ENCODE results near the gene FCER1G. TPM values are rescaled to one million over a fixed set of nuclear protein-coding genes. Genes with fewer than 3 reads are reported as not detected.

FCER1G gene
- polyA plus RNA-seq, 3 donors = 2,686 to 4,191 (median 2,715) TPM

DNA sequence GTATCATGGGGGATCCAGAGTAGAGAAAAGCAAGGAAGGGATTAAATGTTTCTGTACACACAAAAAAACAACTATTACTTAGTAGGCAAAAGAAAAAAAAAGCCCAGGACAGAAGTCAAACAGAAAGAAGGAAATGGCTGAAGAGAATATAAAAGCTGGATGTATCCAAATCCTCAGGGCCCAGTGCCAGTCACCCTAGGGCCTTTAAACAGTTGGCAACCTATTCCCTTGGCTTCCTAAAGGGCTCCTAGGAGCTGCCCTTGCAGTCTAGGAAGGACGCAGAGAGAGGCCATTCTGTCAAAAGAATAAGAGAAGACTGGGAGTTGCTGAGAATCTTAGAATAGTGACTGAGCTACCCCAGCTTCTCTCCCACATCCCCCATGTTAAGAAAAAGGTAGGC, 42.7 kb upstream of the FCER1G start:
- H3K36me3 Mint-ChIP-seq = peaks cover 65 to 80% of the 10 kb centered on the region in 2 donors
- H3K79me2 ChIP-seq (ENCODE audit: insufficient read depth, low read length) = peaks cover 19% of the 10 kb centered on the region
- no peak overlapping the region for H3K4me2 ChIP-seq (replicated peaks; ENCODE audit: extremely low read depth, low read length, poor library complexity, severe bottlenecking)
- no peaks in the 10 kb centered on the region for H3K9me3 ChIP-seq (replicated peaks in 1 of 2; ENCODE audit: control insufficient read depth in 1 of 2, insufficient read depth in 1 of 2, low read length in 2 of 2)
- H3K27me3 Mint-ChIP-seq (ENCODE audit: low read depth in 3 of 3) = no peaks in the 10 kb centered on the region
- peaks cover 55 to 72% of the 10 kb centered on the region in 2 donors for H3K36me3 ChIP-seq (replicated peaks in 1 of 2; ENCODE audit: control insufficient read depth in 1 of 2, insufficient read depth in 2 of 2, low read length in 2 of 2)
- H3K27ac Mint-ChIP-seq = peak overlapping the region in 1 of 7 donors; percentile 17
- no peak overlapping the region for H2AFZ ChIP-seq (ENCODE audit: insufficient read depth, low read depth, low read length, poor library complexity, severe bottlenecking)
- no peak overlapping the region for H3K4me3 ChIP-seq (replicated peaks in 1 of 3; ENCODE audit: low read depth in 2 of 3, low read length in 3 of 3)
- DNase-seq = no peak
- no peaks in the 10 kb centered on the region for H3K27me3 ChIP-seq (ENCODE audit: control insufficient read depth in 2 of 2, insufficient read depth in 2 of 2, low read length in 2 of 2)
- H3K9ac ChIP-seq (ENCODE audit: insufficient read depth, low read length, poor library complexity, severe bottlenecking) = no peak overlapping the region
- H3K4me1 Mint-ChIP-seq = peaks cover 22% of the 10 kb centered on the region
- H3K4me1 ChIP-seq (ENCODE audit: control insufficient read depth in 1 of 2, insufficient read depth in 2 of 2, low read length in 2 of 2) = peaks cover 14 to 17% of the 10 kb centered on the region in 2 donors
- TF ChIP-seq, protein P1, sequence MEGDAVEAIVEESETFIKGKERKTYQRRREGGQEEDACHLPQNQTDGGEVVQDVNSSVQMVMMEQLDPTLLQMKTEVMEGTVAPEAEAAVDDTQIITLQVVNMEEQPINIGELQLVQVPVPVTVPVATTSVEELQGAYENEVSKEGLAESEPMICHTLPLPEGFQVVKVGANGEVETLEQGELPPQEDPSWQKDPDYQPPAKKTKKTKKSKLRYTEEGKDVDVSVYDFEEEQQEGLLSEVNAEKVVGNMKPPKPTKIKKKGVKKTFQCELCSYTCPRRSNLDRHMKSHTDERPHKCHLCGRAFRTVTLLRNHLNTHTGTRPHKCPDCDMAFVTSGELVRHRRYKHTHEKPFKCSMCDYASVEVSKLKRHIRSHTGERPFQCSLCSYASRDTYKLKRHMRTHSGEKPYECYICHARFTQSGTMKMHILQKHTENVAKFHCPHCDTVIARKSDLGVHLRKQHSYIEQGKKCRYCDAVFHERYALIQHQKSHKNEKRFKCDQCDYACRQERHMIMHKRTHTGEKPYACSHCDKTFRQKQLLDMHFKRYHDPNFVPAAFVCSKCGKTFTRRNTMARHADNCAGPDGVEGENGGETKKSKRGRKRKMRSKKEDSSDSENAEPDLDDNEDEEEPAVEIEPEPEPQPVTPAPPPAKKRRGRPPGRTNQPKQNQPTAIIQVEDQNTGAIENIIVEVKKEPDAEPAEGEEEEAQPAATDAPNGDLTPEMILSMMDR (IDR thresholded peaks at IDR 0.05) = no peak
- intact Hi-C loops (cut with micrococcal nuclease) = no loop called here
- no peak overlapping the region for H3K4me3 Mint-ChIP-seq
- H3K9me3 Mint-ChIP-seq = no peaks in the 10 kb centered on the region
- H4K20me1 ChIP-seq (ENCODE audit: insufficient read depth, low read length) = no peaks in the 10 kb centered on the region
- no peak overlapping the region for H3K27ac ChIP-seq (ENCODE audit: low read depth in 1 of 2, low read length in 2 of 2)
- WGBS (ENCODE audit: insufficient coverage) = no CpG with 5 or more reads among the region's 1 CpG

DNA sequence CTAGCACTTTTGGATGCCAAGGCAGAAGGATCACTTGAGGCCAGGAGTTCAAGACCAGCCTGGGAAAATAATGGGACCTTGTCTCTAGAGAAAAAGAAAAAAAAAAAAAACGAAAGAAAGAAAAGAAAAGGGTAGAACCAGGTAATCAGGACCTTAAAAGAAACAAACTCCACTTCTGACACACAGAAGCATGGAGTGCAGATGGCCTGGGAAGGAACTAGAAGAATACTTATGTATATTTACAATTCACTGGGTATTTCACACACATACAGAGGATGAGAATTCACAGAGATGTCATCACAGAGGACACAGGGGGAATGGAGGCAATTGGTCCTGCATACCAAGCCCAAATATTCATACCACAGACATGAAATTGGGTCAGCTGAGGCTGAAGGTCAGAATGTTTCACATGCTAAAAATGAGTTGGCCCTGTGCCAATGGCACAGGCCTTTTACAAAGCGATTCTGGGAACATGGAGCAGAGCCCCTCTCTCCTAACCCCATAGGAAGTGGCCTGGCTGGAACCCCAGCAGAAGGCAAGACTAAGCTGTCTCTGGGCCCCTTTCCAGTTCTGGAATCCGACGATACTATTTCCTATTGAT, 42.2 kb upstream of the FCER1G start:
- H3K36me3 ChIP-seq (replicated peaks in 1 of 2; ENCODE audit: control insufficient read depth in 1 of 2, insufficient read depth in 2 of 2, low read length in 2 of 2) = peaks cover 55 to 72% of the 10 kb centered on the region in 2 donors
- intact Hi-C loops (cut with micrococcal nuclease) = no loop called here
- Mint-ChIP-seq H3K27ac (peak overlapping the region in 1 of 7 donors; percentile 1), H3K9me3 (no peaks in the 10 kb centered on the region), H3K4me1 (peaks cover 21% of the 10 kb centered on the region), H3K36me3 (peaks cover 65 to 77% of the 10 kb centered on the region in 2 donors), H3K27me3 (ENCODE audit: low read depth in 3 of 3) (no peaks in the 10 kb centered on the region), H3K4me3 (no peak overlapping the region)
- H3K9ac ChIP-seq (ENCODE audit: insufficient read depth, low read length, poor library complexity, severe bottlenecking) = no peak overlapping the region
- H3K9me3 ChIP-seq (replicated peaks in 1 of 2; ENCODE audit: control insufficient read depth in 1 of 2, insufficient read depth in 1 of 2, low read length in 2 of 2) = no peaks in the 10 kb centered on the region
- no peak overlapping the region for H2AFZ ChIP-seq (ENCODE audit: insufficient read depth, low read depth, low read length, poor library complexity, severe bottlenecking)
- 71% methylated on average over 1 of the region's 4 CpGs for WGBS (ENCODE audit: insufficient coverage)
- no peak overlapping the region for H3K27ac ChIP-seq (ENCODE audit: low read depth in 1 of 2, low read length in 2 of 2)
- H3K4me3 ChIP-seq (replicated peaks in 1 of 3; ENCODE audit: low read depth in 2 of 3, low read length in 3 of 3) = no peak overlapping the region
- TF ChIP-seq, protein P1 (IDR thresholded peaks at IDR 0.05) = no peak
- no peaks in the 10 kb centered on the region for H4K20me1 ChIP-seq (ENCODE audit: insufficient read depth, low read length)
- H3K4me1 ChIP-seq (ENCODE audit: control insufficient read depth in 1 of 2, insufficient read depth in 2 of 2, low read length in 2 of 2) = peaks cover 18 to 19% of the 10 kb centered on the region in 2 donors
- no peak for DNase-seq
- no peaks in the 10 kb centered on the region for H3K27me3 ChIP-seq (ENCODE audit: control insufficient read depth in 2 of 2, insufficient read depth in 2 of 2, low read length in 2 of 2)
- peaks cover 19% of the 10 kb centered on the region for H3K79me2 ChIP-seq (ENCODE audit: insufficient read depth, low read length)
- no peak overlapping the region for H3K4me2 ChIP-seq (replicated peaks; ENCODE audit: extremely low read depth, low read length, poor library complexity, severe bottlenecking)
